8988T (cell line): ENCODE measurements around the gene ARGFX.
"Not testable (repeated sequence)": the region's sequence is repeated elsewhere in the genome, so short reads cannot be mapped to it uniquely, and the experiment has no call there.

Experiments
- DNase-seq: peaks from one replicate; pipeline ENCODE4 v3.0.0; 2011

ARGFX gene

DNA sequence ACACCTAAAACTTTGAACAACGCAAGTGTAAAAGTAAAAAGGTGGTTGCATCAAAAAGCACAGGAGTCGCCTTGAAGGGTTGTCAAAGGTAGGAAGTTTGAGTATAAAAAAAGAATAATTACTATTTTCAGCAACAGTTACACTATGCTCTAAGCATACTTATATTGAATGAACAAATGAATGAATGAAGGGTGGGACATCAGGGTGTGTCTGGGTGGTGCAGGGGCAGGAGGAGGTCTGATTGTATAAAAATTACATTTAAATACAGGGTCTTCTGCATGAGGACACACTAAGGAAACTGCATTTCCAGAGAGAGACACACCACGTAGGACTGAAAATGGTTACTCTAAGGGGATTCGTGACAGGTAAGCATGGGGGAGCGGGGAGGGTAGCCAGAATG is at the start of gene ARGFX:
ARGFX (plus strand) TSS at position 301 of the 400 bp plus-strand sequence. CDS start 2,765 bp downstream, outside the sequence.
- DNase-seq = no peak

DNA sequence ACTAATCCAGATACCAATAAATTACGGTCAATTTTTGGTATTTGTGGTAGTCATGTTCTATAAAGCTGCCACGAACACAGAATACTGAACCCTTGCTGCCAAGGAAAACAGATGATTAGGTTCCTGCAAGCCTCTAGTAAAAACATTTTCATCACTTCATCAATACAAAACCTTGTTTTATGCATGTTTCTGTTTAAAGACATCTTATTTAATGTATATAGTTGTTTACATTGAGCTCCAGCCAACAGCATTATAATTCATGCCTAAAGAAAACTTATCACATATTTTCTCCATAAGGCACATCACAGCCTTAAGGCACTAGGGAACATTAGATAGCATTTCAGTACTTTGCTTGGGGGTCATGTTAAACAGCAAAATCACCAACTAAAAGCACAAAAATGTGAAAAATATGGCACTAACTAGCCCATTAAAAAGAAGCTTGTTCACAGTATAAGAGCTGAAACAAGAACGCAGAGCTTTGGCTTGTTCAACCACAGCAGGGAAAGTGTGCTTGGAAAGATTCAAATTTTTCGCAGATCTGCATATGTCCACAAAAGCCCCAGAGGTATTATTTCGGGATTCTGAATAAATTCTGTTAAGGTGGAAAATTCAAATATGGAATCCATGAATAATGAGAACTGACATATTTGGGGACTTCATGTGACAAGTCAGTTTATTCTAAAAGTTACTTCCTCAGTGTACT is 49.6 kb upstream of the ARGFX start:
- DNase-seq = no peak

GRCh38 chr3:121520510-121520909 is 47.2 kb upstream of the ARGFX start:
- DNase-seq = no peak

GRCh38 chr3:121529308-121529707 is 38.4 kb upstream of the ARGFX start:
- no peak for DNase-seq

DNA sequence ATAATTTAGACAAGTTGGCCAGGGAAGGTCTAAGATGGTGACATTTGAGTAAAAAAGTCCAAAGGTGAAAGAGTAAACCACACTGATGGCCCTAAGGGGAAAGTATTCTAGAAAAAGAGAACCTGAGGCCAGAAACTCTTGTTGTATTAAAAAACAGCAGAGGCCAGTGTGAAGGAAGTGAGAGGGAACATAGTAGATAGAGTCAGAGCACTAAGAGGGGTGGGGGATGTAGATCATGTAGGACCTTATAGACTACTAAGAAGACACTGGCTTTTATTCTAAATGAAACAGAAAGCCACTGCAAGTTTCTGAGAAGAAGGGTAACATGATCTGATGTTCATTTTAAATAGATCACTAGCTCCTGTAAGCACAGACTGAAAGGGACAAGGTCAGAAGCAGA is 36.5 kb upstream of the ARGFX start:
- DNase-seq = no peak

- DNase-seq = no peak
Measured at GRCh38 chr3:121542924-121543323, 24.8 kb upstream of the ARGFX start.

- DNase-seq = peak; percentile 22
Measured at GRCh38 chr3:121545049-121545573, 22.6 kb upstream of the ARGFX start.

- DNase-seq = peak; percentile 63
Measured at GRCh38 chr3:121545574-121546455, 21.9 kb upstream of the ARGFX start, which contains the start of gene POLQ. TSS of gene POLQ (minus strand) at chr3:121545988. CDS start at chr3:121545877, 111 bp downstream.

- DNase-seq = no peak
Measured at GRCh38 chr3:121552379-121552778, 15.4 kb upstream of the ARGFX start.

DNA sequence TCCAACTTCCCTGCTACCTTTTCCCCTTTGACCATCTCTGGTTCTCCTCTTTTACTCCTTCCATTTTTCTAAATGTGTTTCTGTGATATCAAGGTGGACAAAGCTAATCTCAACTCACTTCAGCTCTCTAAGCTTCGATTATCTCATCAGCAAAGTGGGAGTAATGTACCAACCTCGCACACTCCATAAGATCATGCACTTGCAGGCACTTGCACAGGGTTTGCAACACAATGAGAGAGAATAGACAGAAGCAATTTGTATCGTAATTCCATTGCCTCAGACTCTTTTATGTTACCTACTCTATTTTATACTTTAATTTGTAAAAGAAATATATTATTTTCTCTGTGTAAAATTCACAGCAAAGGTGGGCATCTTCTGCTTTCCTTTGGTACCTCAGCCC is 15.0 kb upstream of the ARGFX start:
- DNase-seq = no peak

- no peak for DNase-seq
Measured at GRCh38 chr3:121557426-121557934, 10.3 kb upstream of the ARGFX start.

- DNase-seq = no peak
Measured at GRCh38 chr3:121562148-121562547, 5.6 kb upstream of the ARGFX start.

- DNase-seq = no peak
Measured at GRCh38 chr3:121566773-121567172, 976 bp upstream of the ARGFX start.

DNA sequence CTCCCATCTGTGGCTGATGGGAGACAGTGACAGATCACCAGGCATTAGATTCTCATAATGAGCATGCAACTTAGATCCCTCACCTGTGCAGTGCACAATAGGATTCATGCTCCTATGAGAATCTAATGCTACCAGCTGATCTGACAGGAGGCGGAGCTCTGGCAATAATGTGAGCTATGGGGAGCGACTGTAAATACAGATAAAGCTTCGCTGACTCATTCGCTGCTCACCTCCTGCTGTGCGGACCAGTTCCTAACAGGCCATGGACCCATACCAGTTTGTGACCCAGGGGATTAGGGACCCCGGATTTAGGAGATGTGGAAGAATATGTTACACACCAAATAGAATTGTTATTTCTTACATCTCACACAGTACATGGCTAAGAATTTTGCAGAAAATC is 6.7 kb downstream of the ARGFX start:
- no peak for DNase-seq

DNA sequence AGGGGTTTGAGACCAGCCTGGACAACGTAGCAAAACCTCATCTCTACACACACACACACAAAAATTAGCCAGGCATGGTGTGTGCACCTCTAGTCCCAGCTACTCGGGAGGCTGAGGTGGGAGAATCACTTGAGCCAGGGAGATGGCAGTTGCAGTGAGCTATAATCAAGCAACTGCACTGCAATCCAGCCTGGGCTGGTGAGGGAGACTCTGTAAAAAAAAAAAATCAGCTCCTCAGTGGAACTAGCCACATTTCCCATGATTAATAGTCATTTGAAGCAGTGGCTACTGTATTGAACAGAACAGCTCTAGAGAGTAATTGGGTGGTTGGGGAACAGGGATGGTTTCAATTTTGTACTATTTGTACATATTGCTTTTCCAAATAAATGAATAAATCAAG is 13.9 kb downstream of the ARGFX start:
- DNase-seq = no peak

DNA sequence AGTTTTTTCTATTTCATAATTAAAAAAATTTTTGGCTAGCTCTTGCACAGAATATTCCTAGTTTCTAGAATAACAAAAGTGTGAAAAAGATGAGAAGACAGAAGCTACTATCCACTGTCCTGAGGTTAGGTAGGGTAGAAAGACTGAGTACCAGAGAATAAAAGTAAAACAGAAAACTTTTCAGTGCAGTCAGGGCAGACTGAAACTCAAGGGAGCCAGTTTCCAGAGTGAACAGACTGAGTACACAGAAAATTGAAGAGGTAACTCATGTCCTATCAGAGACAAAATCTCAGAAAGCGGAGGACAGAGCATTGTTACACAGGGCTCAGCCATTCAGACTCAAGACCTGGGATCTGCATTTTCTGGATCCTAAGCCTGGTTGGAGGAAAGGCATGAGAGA is 16.7 kb downstream of the ARGFX start:
- DNase-seq = no peak

- no peak for DNase-seq
Measured at GRCh38 chr3:121592856-121593702, 25.3 kb downstream of the ARGFX start, which contains the start of gene FBXO40. TSS of gene FBXO40 (plus strand) at chr3:121593379. CDS start at chr3:121620576, 27,197 bp downstream.

GRCh38 chr3:121593806-121594205 is 26.1 kb downstream of the ARGFX start:
- not testable (repeated sequence) for DNase-seq

GRCh38 chr3:121594850-121595249 is 27.1 kb downstream of the ARGFX start:
- DNase-seq = no peak

- DNase-seq = no peak
Measured at GRCh38 chr3:121595765-121596406, 28.1 kb downstream of the ARGFX start.

DNA sequence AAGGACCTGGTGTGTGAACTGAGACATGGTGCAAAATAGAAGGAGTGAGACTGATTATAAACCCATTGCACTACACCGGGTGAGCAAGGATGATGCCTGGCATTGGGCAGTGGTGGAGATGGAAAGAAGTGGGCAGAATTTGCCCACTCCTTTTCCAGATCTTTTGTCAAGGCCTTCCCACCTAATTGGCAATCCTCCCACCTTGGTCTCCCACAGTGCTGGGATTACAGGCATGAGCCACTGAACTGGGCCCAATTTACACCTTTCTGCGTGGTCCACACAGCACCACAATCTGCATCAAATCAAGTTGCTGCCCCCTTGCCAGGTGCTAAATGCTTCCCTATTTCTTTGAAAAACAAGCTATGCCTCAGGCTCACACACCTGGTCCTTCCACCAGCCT is 30.8 kb downstream of the ARGFX start:
- DNase-seq = no peak

DNA sequence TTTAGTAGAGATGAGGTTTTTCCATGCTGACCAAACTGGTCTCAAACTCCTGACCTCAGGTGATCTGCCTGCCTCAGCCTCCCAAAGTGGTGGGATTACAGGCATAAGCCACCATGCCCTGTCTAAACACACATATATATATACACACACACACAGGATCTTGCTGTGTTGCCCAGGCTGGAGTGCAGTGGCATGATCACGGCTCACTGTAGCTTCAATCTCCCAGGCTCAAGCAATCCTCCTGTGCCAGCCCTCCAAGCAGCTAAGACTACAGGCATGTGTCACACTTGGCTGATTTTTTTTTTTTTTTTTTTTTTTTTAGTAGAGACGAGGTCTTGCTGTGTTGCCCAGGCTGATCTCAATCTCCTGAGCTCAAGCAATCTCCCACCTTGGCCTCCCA is 32.2 kb downstream of the ARGFX start:
- DNase-seq = not testable (repeated sequence)
